ENCODE results near the gene CCAR1.
"Not testable (repeated sequence)": the region's sequence is repeated elsewhere in the genome, so short reads cannot be mapped to it uniquely, and the experiment has no call there.

Gene CCAR1

GRCh38 chr10:68832601-68833000 lies 111.6 kb downstream of the CCAR1 start:
- H3K4me1 ChIP-seq (ENCODE audit: low read length), result no peaks in the 10 kb centered on the region
- no peaks in the 10 kb centered on the region for H3K36me3 ChIP-seq (replicated peaks; ENCODE audit: insufficient read depth, low read length)
- H3K9me2 ChIP-seq (replicated peaks; ENCODE audit: insufficient read depth, low read length), result no peaks in the 10 kb centered on the region
- H3K27me3 ChIP-seq (replicated peaks; ENCODE audit: insufficient read depth, low read length), result no peaks in the 10 kb centered on the region
- no peaks in the 10 kb centered on the region for H3K79me2 ChIP-seq (ENCODE audit: low read length)
- TF ChIP-seq CTCF (IDR thresholded peaks at IDR 0.05; ENCODE audit: low read length) (no peak), EZH2 (optimal IDR thresholded peaks at IDR 0.05; ENCODE audit: low read depth, low read length) (no peak), EZH2phosphoT487 (IDR thresholded peaks at IDR 0.05; ENCODE audit: low read length) (no peak)
- no peak for DNase-seq
- no peak overlapping the region for H3K4me2 ChIP-seq (ENCODE audit: low read depth, low read length)
- no peaks in the 10 kb centered on the region for H3K9me3 ChIP-seq (replicated peaks; ENCODE audit: insufficient read depth, low read length)
- no peaks in the 10 kb centered on the region for H4K20me1 ChIP-seq (ENCODE audit: insufficient read depth, low read length)
- no peak overlapping the region for H3K4me3 ChIP-seq (ENCODE audit: low read length)
- H2AFZ ChIP-seq (ENCODE audit: low read length), result no peak overlapping the region
- peaks cover 10% of the 10 kb centered on the region; the same call in 1 of the 2 replicates for H3F3A ChIP-seq (ENCODE audit: insufficient read depth, low read length)
- H3K27ac ChIP-seq (ENCODE audit: low read length), result no peak overlapping the region
- H3K9ac ChIP-seq (ENCODE audit: low read length), result no peak overlapping the region

- H3K9me3 ChIP-seq (replicated peaks; ENCODE audit: insufficient read depth, low read length), result no peaks in the 10 kb centered on the region
- no peak for TF ChIP-seq EZH2phosphoT487 (IDR thresholded peaks at IDR 0.05; ENCODE audit: low read length)
- no peak for TF ChIP-seq EZH2 (optimal IDR thresholded peaks at IDR 0.05; ENCODE audit: low read depth, low read length)
- no peak for TF ChIP-seq CTCF (IDR thresholded peaks at IDR 0.05; ENCODE audit: low read length)
- no peak overlapping the region for H3K4me3 ChIP-seq (ENCODE audit: low read length)
- no peaks in the 10 kb centered on the region for H3K27me3 ChIP-seq (replicated peaks; ENCODE audit: insufficient read depth, low read length)
- H3K27ac ChIP-seq (ENCODE audit: low read length), result no peak overlapping the region
- H2AFZ ChIP-seq (ENCODE audit: low read length), result no peak overlapping the region
- no peaks in the 10 kb centered on the region for H3K9me2 ChIP-seq (replicated peaks; ENCODE audit: insufficient read depth, low read length)
- H3K79me2 ChIP-seq (ENCODE audit: low read length), result no peaks in the 10 kb centered on the region
- DNase-seq, result no peak
- H3K4me1 ChIP-seq (ENCODE audit: low read length), result no peaks in the 10 kb centered on the region
- no peak overlapping the region for H3K9ac ChIP-seq (ENCODE audit: low read length)
- H3K4me2 ChIP-seq (ENCODE audit: low read depth, low read length), result no peak overlapping the region
- no peaks in the 10 kb centered on the region for H4K20me1 ChIP-seq (ENCODE audit: insufficient read depth, low read length)
- no peaks in the 10 kb centered on the region for H3K36me3 ChIP-seq (replicated peaks; ENCODE audit: insufficient read depth, low read length)
- no peaks in the 10 kb centered on the region for H3F3A ChIP-seq (ENCODE audit: insufficient read depth, low read length)
Measured at GRCh38 chr10:68837626-68838322, 116.7 kb downstream of the CCAR1 start.

- not testable (repeated sequence) for H3K79me2 ChIP-seq (ENCODE audit: low read length); H3K36me3 ChIP-seq (replicated peaks; ENCODE audit: insufficient read depth, low read length); DNase-seq; H2AFZ ChIP-seq (ENCODE audit: low read length); H3K9me3 ChIP-seq (replicated peaks; ENCODE audit: insufficient read depth, low read length); H3F3A ChIP-seq (ENCODE audit: insufficient read depth, low read length); H3K4me2 ChIP-seq (ENCODE audit: low read depth, low read length); H3K27ac ChIP-seq (ENCODE audit: low read length); H3K9me2 ChIP-seq (replicated peaks; ENCODE audit: insufficient read depth, low read length); H4K20me1 ChIP-seq (ENCODE audit: insufficient read depth, low read length); H3K27me3 ChIP-seq (replicated peaks; ENCODE audit: insufficient read depth, low read length); H3K9ac ChIP-seq (ENCODE audit: low read length); H3K4me1 ChIP-seq (ENCODE audit: low read length); H3K4me3 ChIP-seq (ENCODE audit: low read length)
Measured at GRCh38 chr10:68840650-68841049, 119.6 kb downstream of the CCAR1 start.

Data from MM.1S (cell line).